ENCODE measurements around the gene SSX1.
"Not testable (repeated sequence)": the region's sequence is repeated elsewhere in the genome, so short reads cannot be mapped to it uniquely, and the experiment has no call there.

Gene SSX1, protein sequence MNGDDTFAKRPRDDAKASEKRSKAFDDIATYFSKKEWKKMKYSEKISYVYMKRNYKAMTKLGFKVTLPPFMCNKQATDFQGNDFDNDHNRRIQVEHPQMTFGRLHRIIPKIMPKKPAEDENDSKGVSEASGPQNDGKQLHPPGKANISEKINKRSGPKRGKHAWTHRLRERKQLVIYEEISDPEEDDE

DNA sequence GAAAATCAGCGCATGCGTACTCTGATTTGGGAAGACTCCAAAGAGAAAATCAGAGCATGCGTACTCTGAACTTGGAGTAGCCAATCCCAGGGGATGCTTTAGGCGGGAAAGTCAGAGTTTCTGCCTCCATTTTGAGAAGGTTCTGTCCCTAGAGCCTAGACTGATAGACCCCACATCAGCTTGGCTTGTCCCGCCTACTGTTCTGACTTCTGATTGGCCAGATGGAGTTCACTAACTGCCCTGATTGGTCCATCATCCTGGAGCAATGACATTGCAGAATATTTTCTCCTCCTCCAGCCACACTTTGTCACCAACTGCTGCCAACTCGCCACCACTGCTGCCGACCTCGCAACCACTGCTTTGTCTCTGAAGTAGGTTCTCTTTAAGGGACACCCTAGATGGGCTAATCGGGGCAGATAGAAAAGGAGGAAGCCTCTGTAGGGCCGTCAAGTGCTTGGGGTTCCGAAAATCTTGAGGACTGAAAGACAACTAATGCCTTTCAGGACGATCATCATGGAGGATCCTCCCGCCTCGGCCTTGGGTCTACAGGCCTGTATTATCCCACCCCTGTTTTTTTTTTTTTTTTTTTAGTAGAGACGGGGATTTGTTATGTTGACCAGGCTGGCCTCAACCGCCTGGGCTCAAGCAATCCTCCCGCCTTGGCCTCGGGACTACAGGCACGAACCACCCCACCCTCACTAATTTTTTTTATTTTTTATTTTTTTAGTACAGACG lies at the start of gene SSX1:
Gene SSX1 (plus strand): TSS at position 331 of the 735 bp plus-strand sequence. CDS start 1,850 bp downstream, outside the sequence.
- FAIRE-seq, result not testable (repeated sequence)

DNA sequence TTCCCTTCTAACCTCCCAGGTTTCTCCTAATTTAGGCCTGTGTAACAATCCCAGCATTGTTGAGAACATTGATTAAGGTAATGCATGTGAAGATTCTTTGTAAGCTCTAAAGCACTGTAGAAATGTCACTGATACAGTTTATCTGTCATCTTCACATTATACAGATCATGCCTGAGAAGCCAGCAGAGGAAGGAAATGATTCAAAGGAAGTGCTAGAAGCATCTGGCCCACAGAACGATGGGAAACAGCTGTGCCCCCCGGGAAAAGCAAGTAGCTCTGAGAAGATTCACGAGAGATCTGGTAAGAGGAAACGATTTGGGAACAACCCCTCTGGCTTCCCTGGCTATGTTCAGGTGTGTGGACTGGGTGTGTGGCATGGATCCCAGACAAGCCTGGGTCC lies 40.9 kb upstream of the SSX1 start:
- not testable (repeated sequence) for FAIRE-seq

DNA sequence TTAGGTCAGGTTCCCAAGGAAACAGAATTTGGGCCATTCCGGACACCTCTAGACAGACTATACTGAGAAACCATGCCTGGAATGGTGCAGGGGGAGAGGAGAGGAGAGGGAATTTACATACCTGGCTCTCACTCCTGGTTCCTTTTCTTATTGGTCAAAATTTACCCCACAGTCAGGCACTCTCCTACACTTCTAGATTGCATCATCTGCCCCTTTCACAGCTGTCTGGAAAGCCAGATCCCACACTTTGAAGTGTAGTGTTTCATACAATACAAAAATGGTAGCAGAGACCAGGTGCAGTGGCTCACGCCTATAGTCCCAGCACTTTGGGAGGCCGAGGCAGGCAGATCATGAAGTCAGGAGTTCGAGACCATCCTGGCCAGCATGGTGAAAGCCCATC lies 31.0 kb upstream of the SSX1 start:
- FAIRE-seq, result not testable (repeated sequence)

DNA sequence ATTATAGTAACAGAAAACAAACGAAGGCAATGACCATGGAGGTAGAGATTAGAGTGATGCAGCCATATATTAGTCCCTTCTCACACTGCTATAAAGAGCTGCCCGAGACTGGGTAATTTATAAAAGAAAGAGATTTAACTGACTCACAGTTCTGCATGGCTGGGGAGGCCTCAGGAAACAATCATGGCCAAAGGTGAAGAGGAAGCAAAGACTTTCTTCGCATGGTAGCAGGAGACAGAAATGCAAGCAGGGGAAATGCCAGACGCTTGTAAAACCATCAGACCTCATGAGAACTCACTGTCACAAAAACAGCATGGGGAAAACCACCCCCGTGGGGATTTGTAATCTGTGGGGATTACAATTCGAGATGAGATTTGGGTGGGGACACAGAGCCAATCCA lies 2.2 kb upstream of the SSX1 start:
- not testable (repeated sequence) for FAIRE-seq

DNA sequence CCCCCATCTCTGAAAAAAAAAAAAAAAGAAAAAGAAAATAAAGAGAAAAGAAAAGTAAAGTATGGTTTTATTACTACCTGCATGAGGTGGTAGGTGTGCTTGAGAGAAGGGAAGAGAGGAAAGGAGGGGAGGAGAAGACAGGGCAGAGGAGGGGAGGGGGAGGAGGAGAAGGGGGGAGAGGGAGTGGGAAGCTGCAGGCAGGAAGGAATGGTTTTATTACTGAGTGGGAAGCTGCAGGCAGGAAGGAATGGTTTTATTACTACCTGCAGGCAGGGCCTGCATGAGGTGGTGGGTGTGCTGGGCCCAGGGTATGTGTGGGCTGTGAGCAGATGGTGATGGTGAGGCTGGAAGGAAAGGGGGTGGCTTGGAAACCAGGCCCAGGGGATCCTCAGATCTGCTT lies 19.2 kb downstream of the SSX1 start:
- not testable (repeated sequence) for FAIRE-seq

DNA sequence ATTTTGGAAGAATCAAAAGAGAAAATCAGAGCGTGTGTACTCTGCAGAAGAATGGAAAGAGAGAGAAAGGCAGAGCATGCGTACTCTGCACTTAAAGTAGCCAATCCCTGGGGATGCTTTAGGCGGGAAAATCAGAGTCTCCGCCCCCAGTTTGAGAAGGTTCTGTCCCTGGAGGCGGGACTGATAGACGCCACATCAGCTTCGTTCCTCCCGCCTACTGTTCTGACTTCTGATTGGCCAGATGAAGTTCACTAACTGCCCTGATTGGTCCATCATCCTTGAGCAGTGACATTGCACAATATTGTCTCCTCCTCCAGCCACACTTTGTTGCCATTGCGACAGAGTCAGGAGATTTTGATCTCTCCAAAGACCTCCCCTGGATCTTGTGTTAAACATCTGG lies 23.8 kb downstream of the SSX1 start:
- FAIRE-seq, result no peak

DNA sequence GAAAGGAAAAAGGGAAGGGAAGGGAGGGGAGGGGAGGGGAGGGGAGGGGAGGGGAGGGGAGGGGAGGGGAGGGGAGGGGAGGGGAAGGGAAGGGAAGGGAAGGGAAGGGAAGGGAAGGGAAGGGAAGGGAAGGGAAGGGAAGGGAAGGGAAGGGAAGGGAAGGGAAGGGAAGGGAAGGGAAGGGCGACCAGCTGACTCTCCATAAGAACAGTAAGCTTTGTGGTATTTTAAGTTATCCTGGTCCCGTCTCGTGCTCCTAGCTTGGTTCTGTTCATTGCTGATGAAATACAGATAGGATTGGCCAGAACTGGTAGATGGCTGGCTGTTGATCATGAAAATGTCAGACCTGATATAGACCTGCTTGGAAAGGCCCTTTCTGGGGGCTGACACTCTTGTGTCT lies 25.5 kb downstream of the SSX1 start:
- not testable (repeated sequence) for FAIRE-seq

DNA sequence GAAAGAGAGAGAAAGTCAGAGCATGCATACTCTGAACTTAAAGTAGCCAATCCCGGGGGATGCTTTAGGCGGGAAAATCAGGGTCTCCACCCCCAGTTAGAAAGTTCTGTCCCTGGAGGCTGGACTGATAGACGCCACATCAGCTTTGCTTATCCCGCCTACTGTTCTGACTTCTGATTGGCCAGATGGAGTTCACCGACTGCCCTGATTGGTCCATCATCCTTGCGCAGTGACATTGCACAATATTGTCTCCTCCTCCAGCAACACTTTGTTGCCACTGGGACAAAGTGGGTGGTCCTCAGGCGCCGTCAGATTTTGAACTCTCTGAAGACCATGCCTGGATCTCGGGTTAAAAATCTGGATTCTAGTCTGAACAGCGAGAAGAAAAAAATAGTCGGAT lies 51.0 kb downstream of the SSX1 start:
- FAIRE-seq, result no peak

DNA sequence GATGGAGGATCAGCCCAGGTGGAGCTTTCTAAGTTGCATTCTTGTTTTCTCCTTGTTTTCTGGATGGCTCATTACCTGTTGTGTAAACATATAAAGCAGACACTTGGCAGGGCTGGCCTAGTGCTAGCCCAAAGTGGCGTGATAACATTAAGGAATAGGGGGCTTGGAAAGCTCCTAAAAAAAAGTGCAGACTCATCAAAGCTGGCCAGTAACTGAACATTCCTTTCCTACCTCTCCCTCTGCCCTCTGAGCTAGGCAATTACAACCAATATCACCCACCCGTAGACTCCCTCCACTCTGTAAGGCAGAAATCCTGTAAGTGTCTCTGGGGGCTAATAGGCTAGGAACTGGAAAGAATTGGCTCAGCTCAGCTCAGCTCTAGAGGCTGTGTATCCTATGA lies 58.8 kb downstream of the SSX1 start:
- FAIRE-seq, result not testable (repeated sequence)

Measured in islet of Langerhans (tissue), 1 donor.